Endothelial cell of umbilical vein (primary cell): Measurements from ENCODE around the gene NMT2. TPM values are rescaled to one million over a fixed set of nuclear protein-coding genes. Genes with fewer than 3 reads are reported as not detected.

Source experiments
- BruUV-seq: library from RNA; stranded (reverse); fragments of 400-500 nt; replicated peaks from 2 replicates; lab custom pipeline; 2021; lab: Mats Ljungman, UMichigan
- CTCF ChIA-PET: fragments of 300-600, 350-600 bp; sonication (Branson Sonifier 250); formaldehyde crosslinking; loops from one replicate; lab custom pipeline; 2021; ENCODE audit warnings: antibody characterized with exemption, inconsistent platforms; lab: Charles Lee
- POLR2A ChIA-PET: fragments of 300-600, 350-600 bp; sonication (Branson Sonifier 250); formaldehyde crosslinking; loops from one replicate; lab custom pipeline; 2021; ENCODE audit warnings: antibody characterized with exemption, inconsistent platforms; lab: Charles Lee
- DNase-seq: peaks from one replicate; pipeline ENCODE4 v3.0.0-alpha.2; 2011; ENCODE audit warnings: low read depth, low spot score
- FAIRE-seq: peaks from 2 replicates; lab custom pipeline; 2011; peaks lifted over from hg19 to GRCh38; lab: Jason Lieb, UNC
- H2AFZ ChIP-seq: 2 replicates; pipeline ENCODE4 v1.6.0; 2012; ENCODE audit warnings: low read depth, low read length, control low read depth, inconsistent platforms
- H3K27ac ChIP-seq: 2 replicates; pipeline ENCODE4 v1.5.1; 2011; ENCODE audit warnings: low read depth, mild to moderate bottlenecking, control low read depth, low read length, moderate library complexity; ENCODE audit not compliant: insufficient read depth
- H3K27me3 ChIP-seq, 2 experiments: 2 replicates each; pipeline versions ENCODE4 v1.6.0 to v1.6.1; 2011; ENCODE audit warnings: low read length in 2 of 2, mixed read lengths in 1 of 2; ENCODE audit not compliant: control insufficient read depth in 2 of 2, insufficient read depth in 2 of 2
- H3K36me3 ChIP-seq, 2 experiments: 2 replicates in 1 of 2; 3 replicates in 1 of 2; pipeline ENCODE4 v1.5.1; 2011; ENCODE audit warnings: low read length in 2 of 2, mild to moderate bottlenecking in 1 of 2, moderate library complexity in 1 of 2; ENCODE audit not compliant: control insufficient read depth in 2 of 2, insufficient read depth in 2 of 2; ENCODE audit errors: extremely low read depth in 1 of 2
- H3K4me1 ChIP-seq: 3 replicates; pipeline ENCODE4 v1.5.1; 2011; ENCODE audit warnings: mild to moderate bottlenecking, low read length; ENCODE audit not compliant: control insufficient read depth, insufficient read depth; ENCODE audit errors: extremely low read depth
- H3K4me2 ChIP-seq: 2 replicates; pipeline ENCODE4 v1.6.1; 2011; ENCODE audit warnings: low read length, control low read depth, mixed read lengths; ENCODE audit not compliant: insufficient read depth
- H3K4me3 ChIP-seq, 3 experiments: fragments of 200-600 bp in 1 of 3; sonication (generic), shearing (Covaris generic) in 1 of 3; replicated peaks in 1 of 3; 2 replicates each; pipeline ENCODE4 v1.5.1; 2011 to 2016; ENCODE audit warnings: control low read depth in 3 of 3, low read length in 3 of 3, mild to moderate bottlenecking in 2 of 3, inconsistent platforms in 1 of 3, low read depth in 1 of 3, moderate library complexity in 1 of 3; ENCODE audit not compliant: insufficient read depth in 1 of 3
- H3K79me2 ChIP-seq: 2 replicates; pipeline ENCODE4 v1.6.0; 2012; ENCODE audit warnings: low read length, inconsistent platforms; ENCODE audit not compliant: control insufficient read depth, insufficient read depth
- H3K9ac ChIP-seq: replicated peaks from 2 replicates; pipeline ENCODE3; 2011; ENCODE audit warnings: low read length, control low read depth; ENCODE audit not compliant: insufficient read depth; ENCODE audit errors: extremely low read depth
- H3K9me1 ChIP-seq: replicated peaks from 3 replicates; pipeline ENCODE4 v1.6.0; 2011; ENCODE audit warnings: mild to moderate bottlenecking, low read length; ENCODE audit not compliant: control insufficient read depth, insufficient read depth; ENCODE audit errors: extremely low read depth
- H3K9me3 ChIP-seq: replicated peaks from 2 replicates; pipeline ENCODE4 v1.5.1; 2012; ENCODE audit warnings: low read length, inconsistent platforms; ENCODE audit not compliant: control insufficient read depth, insufficient read depth
- H4K20me1 ChIP-seq: replicated peaks from 2 replicates; pipeline ENCODE3; 2011; ENCODE audit warnings: mild to moderate bottlenecking, low read length; ENCODE audit not compliant: control insufficient read depth, insufficient read depth; ENCODE audit errors: extremely low read depth
- GATA2 ChIP-seq: IDR thresholded peaks from 2 replicates; pipeline ENCODE4 v1.7.0; 2011; ENCODE audit warnings: low read depth, mild to moderate bottlenecking, moderate library complexity, mixed read lengths, low read length; ENCODE audit not compliant: insufficient read length, insufficient read depth
- MYC ChIP-seq: IDR thresholded peaks from one replicate; pipeline ENCODE4 v1.6.1; 2011; ENCODE audit warnings: mild to moderate bottlenecking, low read depth, low read length
- POLR2A ChIP-seq: IDR thresholded peaks from 2 replicates; pipeline ENCODE4 v1.6.1; 2012; ENCODE audit warnings: low read depth, mild to moderate bottlenecking, control low read depth, low read length
- POLR2AphosphoS5 ChIP-seq: IDR thresholded peaks from 2 replicates; pipeline ENCODE4 v1.6.1; 2012; ENCODE audit warnings: low read depth, mild to moderate bottlenecking, control low read depth, low read length, moderate library complexity; ENCODE audit not compliant: insufficient read depth
- dilution Hi-C: fragments of 300-500 bp; cut with MboI; formaldehyde crosslinking; loops from one replicate; pipeline ENCODE4 v1.15.0; 2019; ENCODE audit warnings: low sequenced_read_pairs; ENCODE audit not compliant: extremely low pct_ligation_motif_present
- intact Hi-C: fragments of 100-400 bp; cut with micrococcal nuclease; formaldehyde crosslinking; loops from one replicate; pipeline ENCODE4 v1.10.0; 2022
- polyA plus RNA-seq, 4 experiments: library from polyadenylated mRNA; depleted of rRNA in 3 of 4; stranded (reverse) in 3 of 4; unstranded in 1 of 4; fragments of >200 nt; gene quantifications; 2 replicates each; pipeline versions ENCODE4 v1.2.1 to v1.2.3, GENCODE V29; 2011 to 2012; ENCODE audit warnings: missing spikeins in 1 of 4
- total RNA-seq: library from RNA; stranded (reverse); gene quantifications from 2 replicates; pipeline ENCODE4 v1.2.3, GENCODE V29; 2021
- TF ChIP-seq, protein P1 (sequence below), 2 donors: IDR thresholded peaks; 1 replicate in 1 of 2; 2 replicates in 1 of 2; pipeline ENCODE4 v1.5.1; 2011; ENCODE audit warnings: low read length in 2 of 2, mild to moderate bottlenecking in 2 of 2, moderate library complexity in 2 of 2, control low read depth in 1 of 2, inconsistent platforms in 1 of 2, low read depth in 1 of 2; ENCODE audit not compliant: insufficient read depth in 1 of 2; ENCODE audit errors: extremely low read depth in 1 of 2
- TF ChIP-seq, protein P2 (sequence below): IDR thresholded peaks from 2 replicates; pipeline ENCODE4 v1.6.1; 2011; ENCODE audit not compliant: insufficient read depth, insufficient read length

The NMT2 gene
- total and polyA plus RNA-seq, 2 donors (not counting 3 experiments of a cell fraction or from before 2014, with no cell fraction given) = 39.0 to 109 TPM

DNA sequence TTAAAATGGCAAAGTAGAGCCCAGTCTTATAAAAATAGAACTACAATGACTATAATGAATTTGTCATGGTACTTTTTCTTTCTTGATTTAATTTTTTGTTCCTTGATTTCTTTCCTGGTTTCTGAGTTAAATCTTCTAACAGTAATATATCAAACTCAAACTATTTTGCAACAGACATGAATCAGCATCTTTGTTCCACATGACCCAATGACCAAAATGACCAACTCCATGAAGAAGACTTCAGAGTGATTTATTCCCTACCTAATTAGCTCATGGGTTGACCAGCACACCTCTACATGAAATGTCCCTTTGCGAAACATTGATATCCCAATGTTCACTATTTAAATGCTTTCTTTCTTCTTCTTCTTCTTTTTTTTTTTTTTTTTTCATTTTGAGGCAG is 30.9 kb downstream of the NMT2 start:
- no peak overlapping the region for H3K27ac ChIP-seq
- H3K36me3 ChIP-seq = peaks cover 26 to 34% of the 10 kb centered on the region in 2 experiments
- no peak for TF ChIP-seq GATA2
- TF ChIP-seq, protein P1, sequence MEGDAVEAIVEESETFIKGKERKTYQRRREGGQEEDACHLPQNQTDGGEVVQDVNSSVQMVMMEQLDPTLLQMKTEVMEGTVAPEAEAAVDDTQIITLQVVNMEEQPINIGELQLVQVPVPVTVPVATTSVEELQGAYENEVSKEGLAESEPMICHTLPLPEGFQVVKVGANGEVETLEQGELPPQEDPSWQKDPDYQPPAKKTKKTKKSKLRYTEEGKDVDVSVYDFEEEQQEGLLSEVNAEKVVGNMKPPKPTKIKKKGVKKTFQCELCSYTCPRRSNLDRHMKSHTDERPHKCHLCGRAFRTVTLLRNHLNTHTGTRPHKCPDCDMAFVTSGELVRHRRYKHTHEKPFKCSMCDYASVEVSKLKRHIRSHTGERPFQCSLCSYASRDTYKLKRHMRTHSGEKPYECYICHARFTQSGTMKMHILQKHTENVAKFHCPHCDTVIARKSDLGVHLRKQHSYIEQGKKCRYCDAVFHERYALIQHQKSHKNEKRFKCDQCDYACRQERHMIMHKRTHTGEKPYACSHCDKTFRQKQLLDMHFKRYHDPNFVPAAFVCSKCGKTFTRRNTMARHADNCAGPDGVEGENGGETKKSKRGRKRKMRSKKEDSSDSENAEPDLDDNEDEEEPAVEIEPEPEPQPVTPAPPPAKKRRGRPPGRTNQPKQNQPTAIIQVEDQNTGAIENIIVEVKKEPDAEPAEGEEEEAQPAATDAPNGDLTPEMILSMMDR (IDR thresholded peaks at IDR 0.05; ENCODE audit: extremely low read depth in 1 of 2, insufficient read depth in 1 of 2, low read depth in 1 of 2, low read length in 2 of 2) = no peak
- no peak for TF ChIP-seq POLR2AphosphoS5
- no peak for TF ChIP-seq MYC
- TF ChIP-seq POLR2A = no peak
- no peaks in the 10 kb centered on the region for H3K4me1 ChIP-seq
- no peak overlapping the region for H3K9ac ChIP-seq
- H3K9me3 ChIP-seq = no peaks in the 10 kb centered on the region
- no peaks in the 10 kb centered on the region for H3K27me3 ChIP-seq
- dilution Hi-C loops (no loop called here), intact Hi-C loops (no loop called here)
- POLR2A ChIA-PET = no interaction called here
- BruUV-seq = no TSS peak
- H2AFZ ChIP-seq = no peak overlapping the region
- FAIRE-seq = no peak
- H3K9me1 ChIP-seq = no peaks in the 10 kb centered on the region
- no peak overlapping the region for H3K4me2 ChIP-seq
- CTCF ChIA-PET = interaction anchor here (0.9 kb wide), 1 partner anchor 233 kb away, joined by 3 read pairs; the partner anchor contains the start of gene FAM171A1
- H3K79me2 ChIP-seq = peaks cover 32% of the 10 kb centered on the region
- H3K4me3 ChIP-seq = no peak overlapping the region
- no peaks in the 10 kb centered on the region for H4K20me1 ChIP-seq
- DNase-seq = no peak

DNA sequence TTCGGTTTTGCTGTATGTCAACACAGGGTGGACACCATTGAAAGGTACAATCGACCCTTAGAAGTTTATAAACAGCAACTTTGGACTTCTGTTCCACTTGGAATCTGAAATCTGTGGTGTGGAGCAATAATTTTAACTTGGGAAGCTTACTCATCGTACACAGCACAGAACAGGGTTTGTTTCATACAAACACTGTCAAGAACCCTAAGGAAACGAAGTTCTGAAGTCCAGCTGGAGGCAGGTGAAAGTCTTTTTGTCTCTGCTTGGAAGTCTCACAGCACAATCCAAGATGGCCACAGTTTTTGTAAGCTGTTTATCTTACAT is 31.5 kb downstream of the NMT2 start:
- Histone ChIP-seq H3K4me1 (no peaks in the 10 kb centered on the region), H3K9ac (no peak overlapping the region), H3K9me3 (no peaks in the 10 kb centered on the region), H3K4me3 (no peak overlapping the region), H3K9me1 (no peaks in the 10 kb centered on the region), H3K79me2 (peaks cover 26% of the 10 kb centered on the region), H4K20me1 (no peaks in the 10 kb centered on the region), H2AFZ (no peak overlapping the region), H3K4me2 (no peak overlapping the region), H3K27me3 (no peaks in the 10 kb centered on the region), H3K27ac (no peak overlapping the region), H3K36me3 (peaks cover 26 to 34% of the 10 kb centered on the region in 2 experiments)
- CTCF ChIA-PET = no interaction called here
- DNase-seq (no peak), FAIRE-seq (no peak)
- no TSS peak for BruUV-seq
- dilution Hi-C loops = no loop called here
- intact Hi-C loops = no loop called here
- POLR2A ChIA-PET = no interaction called here
- TF ChIP-seq POLR2A = no peak
- TF ChIP-seq, protein P2, sequence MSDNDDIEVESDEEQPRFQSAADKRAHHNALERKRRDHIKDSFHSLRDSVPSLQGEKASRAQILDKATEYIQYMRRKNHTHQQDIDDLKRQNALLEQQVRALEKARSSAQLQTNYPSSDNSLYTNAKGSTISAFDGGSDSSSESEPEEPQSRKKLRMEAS = no peak
